ENCODE data around the gene KRT86.

Gene KRT86

GRCh38 chr12:52274521-52275120 lies at the start of gene KRT86:
KRT86 (plus strand) TSS chr12:52274645; CDS start chr12:52301917, 27,272 bp downstream.
- no peak for DNase-seq (ENCODE audit: low spot score)

DNA sequence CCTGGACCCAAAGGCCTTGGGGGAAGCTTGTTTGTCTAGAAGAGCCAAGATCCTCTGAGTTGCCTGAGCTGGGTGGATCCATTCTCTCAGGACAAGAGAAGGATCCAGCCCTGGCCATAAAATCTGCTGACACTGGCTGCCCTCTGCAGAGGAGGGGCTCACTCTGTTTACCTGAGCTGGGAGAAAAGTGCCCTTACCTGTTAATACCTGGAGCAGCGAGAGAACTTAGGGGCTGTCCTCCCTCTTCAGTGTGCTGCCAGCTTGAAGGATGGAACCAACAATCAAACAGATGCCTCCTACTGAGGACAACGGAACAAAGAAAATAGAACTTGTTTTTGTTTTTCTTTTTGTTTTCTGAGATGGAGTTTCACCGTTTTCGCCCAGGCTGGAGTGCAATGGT lies 48.7 kb upstream of the KRT86 start:
- no peak for DNase-seq (ENCODE audit: low spot score)

GRCh38 chr12:52226446-52226845 lies 48.0 kb upstream of the KRT86 start:
- DNase-seq (ENCODE audit: low spot score), result no peak

DNA sequence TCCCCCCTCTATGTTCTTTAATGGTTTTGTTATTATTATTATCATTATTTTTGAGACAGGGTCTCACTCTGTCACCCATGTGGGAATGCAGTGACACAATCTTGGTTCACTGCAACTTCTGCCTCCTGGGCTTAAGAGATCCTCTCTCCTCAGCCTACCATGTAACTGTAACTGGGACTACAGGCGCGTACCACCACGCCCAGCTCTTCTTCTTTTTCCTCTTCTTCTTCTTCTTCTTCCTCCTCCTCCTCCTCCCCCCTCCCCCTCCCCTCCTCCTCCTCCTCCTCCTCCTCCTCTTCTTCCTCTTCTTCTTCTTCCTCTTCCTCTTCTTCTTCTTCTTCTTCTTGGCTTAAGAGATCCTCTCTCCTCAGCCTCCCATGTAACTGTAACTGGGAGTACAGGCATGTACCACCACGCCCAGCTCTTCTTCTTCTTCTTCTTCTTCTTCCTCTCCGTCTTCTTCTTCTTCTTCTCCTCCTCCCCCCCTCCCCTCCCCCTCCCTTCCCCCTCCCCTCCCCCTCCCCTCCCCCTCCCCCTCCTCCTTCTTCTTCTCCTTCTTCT lies 46.8 kb upstream of the KRT86 start:
- no peak for DNase-seq (ENCODE audit: low spot score)

DNA sequence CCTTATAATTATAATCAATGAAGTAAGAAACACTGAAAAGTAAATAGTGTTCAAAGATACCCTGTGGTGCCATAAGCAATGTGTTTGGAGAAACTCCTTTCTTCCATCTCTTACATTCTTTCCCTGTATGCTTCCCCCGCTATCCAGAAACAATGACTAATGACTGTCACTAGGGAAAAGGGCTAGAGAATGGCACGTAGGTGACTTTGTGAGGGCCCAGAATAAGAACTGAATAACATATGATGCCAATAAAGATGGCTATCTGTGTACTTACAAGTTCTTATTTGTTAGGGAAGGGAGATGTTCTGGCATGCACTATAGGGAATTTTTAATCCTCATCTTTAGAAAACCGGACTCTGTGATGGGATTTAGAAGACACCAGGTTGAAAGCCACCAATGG lies 46.1 kb upstream of the KRT86 start:
- no peak for DNase-seq (ENCODE audit: low spot score)

- DNase-seq (ENCODE audit: low spot score), result no peak
Observed at GRCh38 chr12:52228931-52229330, 45.5 kb upstream of the KRT86 start.

DNA sequence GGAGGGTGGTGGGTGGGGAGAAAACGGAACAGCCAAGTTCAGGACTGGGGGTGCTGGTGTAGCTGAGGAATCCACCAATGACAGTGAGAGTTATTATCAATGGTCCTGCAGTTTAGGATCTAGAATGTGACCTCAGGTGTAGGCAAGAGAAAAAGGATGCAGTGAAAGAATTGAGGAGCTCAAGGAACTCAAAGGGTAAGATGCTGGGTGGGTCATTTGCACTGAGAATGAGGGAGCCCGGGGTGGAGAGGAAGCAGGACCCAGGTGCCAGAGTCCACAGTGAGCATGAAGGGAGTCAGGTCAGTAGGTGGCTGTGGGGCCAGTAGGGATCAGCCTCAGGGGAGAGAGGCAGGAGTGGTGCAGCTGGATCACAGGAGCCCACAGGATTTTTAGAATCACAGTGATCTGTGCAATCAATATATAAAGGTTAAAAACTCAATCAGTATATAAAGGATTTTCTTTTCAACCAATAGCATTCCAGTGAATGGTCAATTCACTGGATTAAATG lies 44.6 kb upstream of the KRT86 start:
- no peak for DNase-seq (ENCODE audit: low spot score)

GRCh38 chr12:52230364-52231281 lies 43.8 kb upstream of the KRT86 start:
- no peak for DNase-seq (ENCODE audit: low spot score)

GRCh38 chr12:52231305-52232202 lies 42.9 kb upstream of the KRT86 start:
- DNase-seq (ENCODE audit: low spot score), result no peak

DNA sequence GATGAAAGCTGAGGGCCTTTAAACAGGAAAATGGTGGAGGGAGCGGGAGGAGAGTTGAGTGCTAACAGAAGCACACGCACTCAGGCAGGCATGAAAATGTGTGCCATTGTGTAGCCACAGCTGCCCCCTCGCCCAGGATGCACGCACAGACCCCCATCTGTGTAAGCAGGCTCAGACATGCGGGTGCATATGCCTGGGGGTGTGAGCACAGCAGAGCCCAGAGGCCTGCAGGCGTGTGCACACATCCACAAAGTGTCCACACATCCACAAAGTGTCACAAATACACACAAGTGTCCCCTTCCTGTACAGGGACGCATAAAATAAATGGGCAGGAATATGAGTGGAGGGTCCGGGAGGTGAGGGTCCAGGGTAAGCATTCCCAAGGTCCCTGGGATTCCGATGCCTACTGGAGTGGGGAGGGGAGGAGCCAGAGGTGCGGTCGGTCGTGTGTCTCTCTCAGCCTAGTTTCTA lies 42.2 kb upstream of the KRT86 start:
- DNase-seq (ENCODE audit: low spot score), result no peak

GRCh38 chr12:52232674-52233461 lies 41.6 kb upstream of the KRT86 start, which contains the start of gene KRT7:
KRT7 (plus strand) TSS chr12:52233243; CDS start chr12:52233297, 54 bp downstream.
- DNase-seq (ENCODE audit: low spot score), result no peak

DNA sequence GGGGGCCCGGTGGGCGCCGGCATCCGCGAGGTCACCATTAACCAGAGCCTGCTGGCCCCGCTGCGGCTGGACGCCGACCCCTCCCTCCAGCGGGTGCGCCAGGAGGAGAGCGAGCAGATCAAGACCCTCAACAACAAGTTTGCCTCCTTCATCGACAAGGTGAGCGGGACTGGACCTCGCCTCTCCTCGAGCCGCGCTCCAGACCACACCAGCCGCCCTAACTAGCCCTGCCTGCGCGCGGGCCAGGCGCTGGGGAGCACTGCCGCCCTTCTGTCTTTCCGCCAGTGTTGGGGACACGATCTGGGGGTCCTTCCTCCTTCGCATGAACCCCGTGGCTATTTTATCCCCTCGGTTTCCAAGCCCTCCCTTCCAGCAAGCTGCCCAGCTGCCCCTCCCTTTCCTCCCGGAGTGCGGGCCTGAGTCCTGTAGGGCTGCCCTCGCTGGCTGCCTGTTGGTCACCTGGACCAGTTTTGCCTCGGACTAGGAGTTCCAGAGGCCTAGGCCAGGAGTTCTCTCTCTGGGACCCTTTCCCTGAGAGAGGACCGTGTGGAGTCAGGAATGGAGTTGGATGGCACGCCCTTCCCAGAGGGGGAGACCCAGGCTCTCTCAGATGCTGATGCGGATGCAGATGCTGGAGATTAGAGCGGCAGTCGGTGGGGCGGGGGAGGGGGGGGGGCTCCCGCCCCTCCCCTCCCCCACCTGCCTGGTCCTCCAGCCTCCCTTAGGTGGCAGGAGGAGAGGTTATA lies 40.8 kb upstream of the KRT86 start:
- no peak for DNase-seq (ENCODE audit: low spot score)

GRCh38 chr12:52234223-52234810 lies 40.1 kb upstream of the KRT86 start:
- no peak for DNase-seq (ENCODE audit: low spot score)

GRCh38 chr12:52235001-52235764 lies 39.3 kb upstream of the KRT86 start:
- DNase-seq (ENCODE audit: low spot score), result no peak

GRCh38 chr12:52235822-52236361 lies 38.6 kb upstream of the KRT86 start:
- DNase-seq (ENCODE audit: low spot score), result no peak

GRCh38 chr12:52236386-52237050 lies 37.9 kb upstream of the KRT86 start:
- no peak for DNase-seq (ENCODE audit: low spot score)

- no peak for DNase-seq (ENCODE audit: low spot score)
Observed at GRCh38 chr12:52238207-52238840, 36.1 kb upstream of the KRT86 start.

All from hematopoietic multipotent progenitor cell treated with erythropoietin and hydrocortisone succinate and interleukin-3 and kit ligand, for 15 days (in vitro differentiated cells).